ENCODE data around the gene TYW1B. TPM values are rescaled to one million over a fixed set of nuclear protein-coding genes. Genes with fewer than 3 reads are reported as not detected.
"Not testable (repeated sequence)": the region's sequence is repeated elsewhere in the genome, so short reads cannot be mapped to it uniquely, and the experiment has no call there.

Gene TYW1B
- polyA plus RNA-seq, 2 donors: 0.89 to 1.9 TPM

GRCh38 chr7:72709909-72710308 is 118.1 kb downstream of the TYW1B start:
- no peaks in the 10 kb centered on the region for H3K9me3 ChIP-seq (ENCODE audit: control insufficient read depth in 2 of 2, insufficient read depth in 1 of 2, low read depth in 1 of 2, low read length in 1 of 2)
- 96 to 98% methylated on average over 8 of the region's 8 CpGs for WGBS, 2 donors
- H3K36me3 ChIP-seq (ENCODE audit: control insufficient read depth in 2 of 2, insufficient read depth in 2 of 2, low read length in 1 of 2): no peaks in the 10 kb centered on the region
- no peaks in the 10 kb centered on the region for H3K27me3 ChIP-seq (ENCODE audit: control insufficient read depth in 1 of 2, insufficient read depth in 2 of 2, low read length in 2 of 2)
- H3K4me3 ChIP-seq (ENCODE audit: low read depth in 1 of 2, low read length in 2 of 2): no peak overlapping the region
- no peaks in the 10 kb centered on the region for H3K4me1 ChIP-seq (ENCODE audit: control insufficient read depth in 2 of 2, insufficient read depth in 2 of 2, low read length in 1 of 2)
- no peak overlapping the region for H3K27ac ChIP-seq (ENCODE audit: low read depth in 2 of 2, low read length in 1 of 2)

DNA sequence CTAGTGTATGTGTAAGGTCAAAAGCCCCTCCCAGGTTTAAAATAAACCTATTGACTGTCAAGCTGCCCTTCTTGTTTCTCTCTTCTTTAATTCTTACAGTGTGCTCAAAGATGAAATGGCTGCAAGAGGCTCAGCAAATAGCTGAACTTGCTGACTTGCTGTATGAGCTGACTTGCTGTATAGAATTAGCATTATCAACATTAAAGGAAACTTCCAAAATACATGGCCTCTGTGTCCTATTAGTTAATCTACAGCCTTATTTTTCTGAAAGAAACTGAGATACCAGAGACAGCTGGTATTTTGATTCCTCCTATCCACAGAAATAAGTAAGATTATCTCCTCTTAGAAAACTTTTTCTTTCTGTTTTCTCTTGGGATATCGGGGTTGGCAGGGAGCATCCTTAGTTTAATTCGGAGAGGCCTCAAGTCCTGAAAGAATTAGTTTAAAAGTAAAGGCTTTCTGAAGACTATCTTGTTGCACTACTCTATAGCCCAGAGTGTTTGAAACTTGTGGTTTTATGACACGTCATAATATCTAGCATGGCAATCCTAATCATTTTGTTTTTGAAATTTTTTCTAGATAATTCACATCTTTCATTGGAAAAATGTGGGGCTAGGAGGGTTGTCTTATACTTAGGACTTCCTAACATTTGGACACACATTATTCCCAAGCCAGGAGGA is 119.5 kb downstream of the TYW1B start:
- not testable (repeated sequence) for H3K27ac ChIP-seq (ENCODE audit: low read depth in 2 of 2, low read length in 1 of 2); H3K36me3 ChIP-seq (ENCODE audit: control insufficient read depth in 2 of 2, insufficient read depth in 2 of 2, low read length in 1 of 2); H3K27me3 ChIP-seq (ENCODE audit: control insufficient read depth in 1 of 2, insufficient read depth in 2 of 2, low read length in 2 of 2); H3K4me3 ChIP-seq (ENCODE audit: low read depth in 1 of 2, low read length in 2 of 2); H3K9me3 ChIP-seq (ENCODE audit: control insufficient read depth in 2 of 2, insufficient read depth in 1 of 2, low read depth in 1 of 2, low read length in 1 of 2); H3K4me1 ChIP-seq (ENCODE audit: control insufficient read depth in 2 of 2, insufficient read depth in 2 of 2, low read length in 1 of 2)
- WGBS, 2 donors: 64 to 74% methylated on average over 3 of the region's 3 CpGs

DNA sequence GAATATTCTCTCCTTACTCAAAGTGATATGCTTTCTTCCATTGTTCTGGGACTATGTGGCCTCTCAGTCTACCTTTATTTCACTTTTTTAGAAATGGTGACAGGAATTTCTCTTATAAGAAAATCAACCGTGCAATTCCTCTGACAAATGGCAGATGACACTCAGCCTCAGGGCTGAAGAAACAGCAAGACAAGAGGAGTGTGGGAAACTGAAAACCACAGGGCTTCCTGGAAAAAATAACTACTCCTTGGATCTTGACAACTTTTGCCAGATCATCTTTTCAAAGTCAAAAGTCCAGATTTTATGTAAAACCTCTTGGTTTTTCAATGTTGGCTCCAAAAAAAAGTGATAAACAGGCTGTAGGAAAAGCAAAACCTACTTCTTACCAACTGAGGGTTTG is 121.5 kb downstream of the TYW1B start:
- Histone ChIP-seq H3K27me3 (ENCODE audit: control insufficient read depth in 1 of 2, insufficient read depth in 2 of 2, low read length in 2 of 2) (no peaks in the 10 kb centered on the region), H3K9me3 (ENCODE audit: control insufficient read depth in 2 of 2, insufficient read depth in 1 of 2, low read depth in 1 of 2, low read length in 1 of 2) (no peaks in the 10 kb centered on the region), H3K4me3 (ENCODE audit: low read depth in 1 of 2, low read length in 2 of 2) (no peak overlapping the region), H3K36me3 (ENCODE audit: control insufficient read depth in 2 of 2, insufficient read depth in 2 of 2, low read length in 1 of 2) (no peaks in the 10 kb centered on the region), H3K27ac (ENCODE audit: low read depth in 2 of 2, low read length in 1 of 2) (no peak overlapping the region), H3K4me1 (ENCODE audit: control insufficient read depth in 2 of 2, insufficient read depth in 2 of 2, low read length in 1 of 2) (no peaks in the 10 kb centered on the region)
- WGBS, 2 donors: 69 to 82% methylated on average over 1 of the region's 1 CpG

- not testable (repeated sequence) for H3K4me3 ChIP-seq (ENCODE audit: low read depth in 1 of 2, low read length in 2 of 2); H3K27me3 ChIP-seq (ENCODE audit: control insufficient read depth in 1 of 2, insufficient read depth in 2 of 2, low read length in 2 of 2); H3K36me3 ChIP-seq (ENCODE audit: control insufficient read depth in 2 of 2, insufficient read depth in 2 of 2, low read length in 1 of 2); H3K27ac ChIP-seq (ENCODE audit: low read depth in 2 of 2, low read length in 1 of 2); H3K9me3 ChIP-seq (ENCODE audit: control insufficient read depth in 2 of 2, insufficient read depth in 1 of 2, low read depth in 1 of 2, low read length in 1 of 2); H3K4me1 ChIP-seq (ENCODE audit: control insufficient read depth in 2 of 2, insufficient read depth in 2 of 2, low read length in 1 of 2)
- WGBS, 2 donors: 84 to 90% methylated on average over 4 of the region's 4 CpGs
Observed at GRCh38 chr7:72705693-72706092, 122.3 kb downstream of the TYW1B start.

DNA sequence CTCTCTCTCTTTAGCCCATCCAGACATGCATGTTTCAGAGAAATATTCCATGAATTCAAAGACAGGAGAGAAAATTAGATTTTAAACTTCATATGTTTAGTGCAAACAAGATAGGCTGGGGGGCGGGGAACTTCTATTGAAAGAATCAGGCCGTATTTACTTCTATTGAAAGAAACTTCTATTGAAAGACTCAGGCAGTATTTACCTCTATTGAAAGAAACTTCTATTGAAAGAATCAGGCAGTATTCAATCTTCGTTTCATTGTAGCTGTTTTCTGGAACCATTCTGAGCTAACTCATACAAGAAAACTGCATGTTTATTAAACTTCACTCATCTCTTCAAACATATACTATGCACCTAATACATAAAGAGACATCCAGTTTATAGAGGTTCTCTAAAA is 123.1 kb downstream of the TYW1B start:
- H3K4me3 ChIP-seq (ENCODE audit: low read depth in 1 of 2, low read length in 2 of 2): no peak overlapping the region
- WGBS, 2 donors: 85 to 88% methylated on average over 3 of the region's 3 CpGs
- no peak overlapping the region for H3K27ac ChIP-seq (ENCODE audit: low read depth in 2 of 2, low read length in 1 of 2)
- H3K9me3 ChIP-seq (ENCODE audit: control insufficient read depth in 2 of 2, insufficient read depth in 1 of 2, low read depth in 1 of 2, low read length in 1 of 2): no peaks in the 10 kb centered on the region
- H3K4me1 ChIP-seq (ENCODE audit: control insufficient read depth in 2 of 2, insufficient read depth in 2 of 2, low read length in 1 of 2): no peaks in the 10 kb centered on the region
- H3K36me3 ChIP-seq (ENCODE audit: control insufficient read depth in 2 of 2, insufficient read depth in 2 of 2, low read length in 1 of 2): no peaks in the 10 kb centered on the region
- no peaks in the 10 kb centered on the region for H3K27me3 ChIP-seq (ENCODE audit: control insufficient read depth in 1 of 2, insufficient read depth in 2 of 2, low read length in 2 of 2)

- WGBS, 2 donors: 74 to 91% methylated on average over 1 of the region's 1 CpG
- H3K4me3 ChIP-seq (ENCODE audit: low read depth in 1 of 2, low read length in 2 of 2); H3K27me3 ChIP-seq (ENCODE audit: control insufficient read depth in 1 of 2, insufficient read depth in 2 of 2, low read length in 2 of 2); H3K4me1 ChIP-seq (ENCODE audit: control insufficient read depth in 2 of 2, insufficient read depth in 2 of 2, low read length in 1 of 2); H3K9me3 ChIP-seq (ENCODE audit: control insufficient read depth in 2 of 2, insufficient read depth in 1 of 2, low read depth in 1 of 2, low read length in 1 of 2); H3K36me3 ChIP-seq (ENCODE audit: control insufficient read depth in 2 of 2, insufficient read depth in 2 of 2, low read length in 1 of 2); H3K27ac ChIP-seq (ENCODE audit: low read depth in 2 of 2, low read length in 1 of 2): not testable (repeated sequence)
Observed at GRCh38 chr7:72700548-72700947, 127.5 kb downstream of the TYW1B start.

DNA sequence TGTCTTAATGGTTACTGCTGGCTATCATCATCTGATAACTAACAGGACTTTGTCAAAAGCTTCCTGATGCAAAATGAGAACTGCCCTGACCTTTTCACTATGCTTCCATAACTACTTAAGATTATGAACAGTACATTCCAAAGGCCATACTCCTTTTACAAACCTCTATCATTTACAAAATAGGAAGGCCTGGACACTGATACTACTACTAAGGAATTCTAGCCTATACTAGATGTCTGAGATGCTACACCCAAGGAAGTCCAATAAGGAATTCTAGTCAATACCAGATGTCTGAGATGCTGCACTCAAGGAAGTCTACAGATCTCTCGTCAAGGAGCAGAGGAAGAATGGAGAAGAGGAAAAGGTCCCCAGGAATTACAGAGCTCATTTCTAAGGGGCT is 130.9 kb downstream of the TYW1B start:
- not testable (repeated sequence) for H3K27me3 ChIP-seq (ENCODE audit: control insufficient read depth in 1 of 2, insufficient read depth in 2 of 2, low read length in 2 of 2); H3K9me3 ChIP-seq (ENCODE audit: control insufficient read depth in 2 of 2, insufficient read depth in 1 of 2, low read depth in 1 of 2, low read length in 1 of 2); H3K36me3 ChIP-seq (ENCODE audit: control insufficient read depth in 2 of 2, insufficient read depth in 2 of 2, low read length in 1 of 2); H3K4me3 ChIP-seq (ENCODE audit: low read depth in 1 of 2, low read length in 2 of 2); H3K4me1 ChIP-seq (ENCODE audit: control insufficient read depth in 2 of 2, insufficient read depth in 2 of 2, low read length in 1 of 2); H3K27ac ChIP-seq (ENCODE audit: low read depth in 2 of 2, low read length in 1 of 2)
- WGBS, 2 donors: 73 to 86% methylated on average over 1 of the region's 1 CpG

- not testable (repeated sequence) for H3K36me3 ChIP-seq (ENCODE audit: control insufficient read depth in 2 of 2, insufficient read depth in 2 of 2, low read length in 1 of 2); H3K27ac ChIP-seq (ENCODE audit: low read depth in 2 of 2, low read length in 1 of 2); H3K9me3 ChIP-seq (ENCODE audit: control insufficient read depth in 2 of 2, insufficient read depth in 1 of 2, low read depth in 1 of 2, low read length in 1 of 2); H3K4me1 ChIP-seq (ENCODE audit: control insufficient read depth in 2 of 2, insufficient read depth in 2 of 2, low read length in 1 of 2); H3K27me3 ChIP-seq (ENCODE audit: control insufficient read depth in 1 of 2, insufficient read depth in 2 of 2, low read length in 2 of 2); H3K4me3 ChIP-seq (ENCODE audit: low read depth in 1 of 2, low read length in 2 of 2)
- 49 to 61% methylated on average over 2 of the region's 2 CpGs for WGBS, 2 donors
Observed at GRCh38 chr7:72696643-72697042, 131.4 kb downstream of the TYW1B start.

DNA sequence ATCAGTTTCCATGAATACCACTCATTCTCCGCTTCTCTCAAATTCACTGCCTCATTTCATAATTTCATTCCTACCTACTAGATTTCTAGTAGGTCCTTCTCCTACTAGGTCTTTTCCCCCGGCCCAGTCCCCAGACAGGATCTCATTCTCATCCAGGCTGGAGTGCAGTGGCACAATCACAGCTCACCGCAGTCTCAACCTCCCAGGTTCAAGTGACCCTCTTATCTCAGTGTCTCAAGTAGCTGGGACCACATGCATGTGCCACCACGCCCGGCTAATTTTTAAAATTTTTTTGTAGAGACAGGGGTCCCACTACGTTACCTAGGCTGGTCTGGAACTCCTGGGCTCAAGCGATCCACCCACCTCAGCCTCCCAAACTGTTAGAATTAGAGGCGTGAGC is 132.5 kb downstream of the TYW1B start:
- H3K27ac ChIP-seq (ENCODE audit: low read depth in 2 of 2, low read length in 1 of 2); H3K36me3 ChIP-seq (ENCODE audit: control insufficient read depth in 2 of 2, insufficient read depth in 2 of 2, low read length in 1 of 2); H3K27me3 ChIP-seq (ENCODE audit: control insufficient read depth in 1 of 2, insufficient read depth in 2 of 2, low read length in 2 of 2); H3K9me3 ChIP-seq (ENCODE audit: control insufficient read depth in 2 of 2, insufficient read depth in 1 of 2, low read depth in 1 of 2, low read length in 1 of 2); H3K4me1 ChIP-seq (ENCODE audit: control insufficient read depth in 2 of 2, insufficient read depth in 2 of 2, low read length in 1 of 2); H3K4me3 ChIP-seq (ENCODE audit: low read depth in 1 of 2, low read length in 2 of 2): not testable (repeated sequence)
- 94 to 96% methylated on average over 8 of the region's 8 CpGs for WGBS, 2 donors

DNA sequence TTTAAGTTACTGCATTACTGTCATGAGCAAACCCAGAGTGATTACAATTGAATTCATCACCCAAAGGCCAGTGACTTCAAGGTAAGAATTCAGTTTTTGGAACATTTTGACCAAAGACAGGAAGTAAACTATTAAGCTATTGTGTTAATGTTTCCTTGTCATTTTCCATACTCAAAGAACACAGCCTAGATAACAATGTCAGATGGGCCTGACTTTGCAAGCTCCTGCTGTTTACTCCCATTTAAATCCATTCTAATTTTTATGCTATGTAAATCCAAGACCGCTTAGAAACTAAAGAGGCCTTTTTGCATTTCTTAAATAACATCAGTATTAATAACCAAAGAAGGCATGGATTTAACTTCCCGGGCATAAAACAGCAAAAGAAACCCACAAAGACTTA is 136.6 kb downstream of the TYW1B start:
- not testable (repeated sequence) for H3K27me3 ChIP-seq (ENCODE audit: control insufficient read depth in 1 of 2, insufficient read depth in 2 of 2, low read length in 2 of 2); H3K4me3 ChIP-seq (ENCODE audit: low read depth in 1 of 2, low read length in 2 of 2); H3K36me3 ChIP-seq (ENCODE audit: control insufficient read depth in 2 of 2, insufficient read depth in 2 of 2, low read length in 1 of 2); H3K4me1 ChIP-seq (ENCODE audit: control insufficient read depth in 2 of 2, insufficient read depth in 2 of 2, low read length in 1 of 2); H3K9me3 ChIP-seq (ENCODE audit: control insufficient read depth in 2 of 2, insufficient read depth in 1 of 2, low read depth in 1 of 2, low read length in 1 of 2); H3K27ac ChIP-seq (ENCODE audit: low read depth in 2 of 2, low read length in 1 of 2)
- 81 to 87% methylated on average over 2 of the region's 2 CpGs for WGBS, 2 donors
